Breast epithelium (tissue), 3 donors: ENCODE results near the gene EPPIN.

Experiments
- CTCF ChIP-seq, 3 donors: fragments of 450-650 bp; IDR thresholded peaks; one replicate each; pipeline ENCODE4 v1.5.1; 2016 to 2017; ENCODE audit warnings: antibody characterized with exemption in 3 of 3, mild to moderate bottlenecking in 3 of 3, moderate library complexity in 3 of 3
- POLR2A ChIP-seq: fragments of 450-650 bp; IDR thresholded peaks from one replicate; pipeline ENCODE4 v1.6.1; 2016; ENCODE audit warnings: antibody characterized with exemption, mild to moderate bottlenecking, moderate library complexity

GRCh38 chr20:45588800-45589199 is 41.6 kb upstream of the EPPIN start:
- TF ChIP-seq CTCF (IDR thresholded peaks at IDR 0.05) = no peak
- TF ChIP-seq POLR2A = no peak
